Left renal pelvis (tissue), 4 donors: ENCODE results near the gene ICAM2. TPM values are rescaled to one million over a fixed set of nuclear protein-coding genes. Genes with fewer than 3 reads are reported as not detected.
A peak's percentile ranks its signal among the peaks of the same experiment; 100 is the strongest.

Experiments used
- DNase-seq, 4 donors: peaks; one replicate each; pipeline ENCODE4 v3.0.0-alpha.2; 2013; ENCODE audit warnings: low read depth in 4 of 4, low spot score in 3 of 4
- polyA plus RNA-seq, 4 donors: library from polyadenylated mRNA; unstranded; fragments of 120-200 nt; gene quantifications; one replicate each; pipeline ENCODE4 v1.2.1, GENCODE V29; 2013; ENCODE audit not compliant: insufficient read length in 4 of 4

ICAM2 gene
- 10 to 100 TPM; 21.7 to 27.7 (median 26.7) TPM for polyA plus RNA-seq

DNA sequence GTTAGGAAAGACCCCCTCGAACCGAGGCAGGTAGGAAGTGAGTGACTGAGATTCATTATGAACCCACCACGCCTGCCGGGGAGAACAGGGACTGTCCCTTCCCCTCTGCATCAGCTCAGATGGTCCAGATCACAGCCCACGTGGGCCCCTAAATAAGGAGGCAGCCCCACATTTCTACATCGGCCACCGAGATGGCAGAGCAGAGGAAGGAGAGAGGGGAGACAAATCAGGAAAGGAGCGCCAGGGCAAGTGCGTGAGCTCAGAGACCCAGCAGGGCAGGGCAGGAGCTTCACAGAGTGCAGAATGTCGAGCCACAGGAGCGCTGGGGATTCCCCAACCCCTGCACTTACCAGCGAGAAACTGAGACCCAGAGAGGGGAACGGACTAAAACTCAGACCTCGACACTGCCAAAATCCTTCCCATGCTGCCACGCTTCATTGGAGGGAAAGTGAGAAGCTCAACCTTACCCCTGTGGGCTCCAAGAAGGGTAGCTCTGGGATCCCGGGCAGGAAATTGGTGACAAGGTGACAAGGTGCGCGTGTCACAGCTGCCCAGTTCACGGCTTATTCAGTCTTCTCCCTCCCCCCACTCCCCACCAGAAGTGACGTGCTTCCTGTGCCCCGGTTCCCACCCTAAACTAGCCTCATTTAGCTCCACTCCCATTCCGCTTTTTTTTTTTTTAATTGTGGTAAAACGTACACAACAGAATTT is at the start of gene ICAM2:
Gene ICAM2, minus strand, starts transcription at position 578 of the 711 bp plus-strand sequence. CDS start 13,942 bp downstream, outside the sequence.
- no peak for DNase-seq

DNA sequence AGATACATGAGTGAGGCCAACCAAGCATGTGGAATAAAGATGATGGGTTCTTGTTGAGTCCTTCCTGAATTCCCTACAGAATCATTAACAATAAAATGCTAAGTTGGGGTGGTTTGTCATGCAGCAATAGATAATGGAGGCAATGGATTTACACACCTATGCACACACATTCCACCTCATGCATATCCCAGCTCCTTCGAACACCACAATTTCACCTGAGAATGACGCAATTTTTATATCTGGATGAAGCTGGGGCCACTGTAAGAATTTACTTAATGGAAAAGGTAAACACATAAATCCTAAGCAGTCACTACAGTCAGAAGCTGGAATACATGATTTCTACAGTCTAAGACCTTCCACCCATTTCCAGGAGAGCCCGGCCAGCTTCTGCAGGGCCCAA is 49.8 kb upstream of the ICAM2 start:
- no peak for DNase-seq

DNA sequence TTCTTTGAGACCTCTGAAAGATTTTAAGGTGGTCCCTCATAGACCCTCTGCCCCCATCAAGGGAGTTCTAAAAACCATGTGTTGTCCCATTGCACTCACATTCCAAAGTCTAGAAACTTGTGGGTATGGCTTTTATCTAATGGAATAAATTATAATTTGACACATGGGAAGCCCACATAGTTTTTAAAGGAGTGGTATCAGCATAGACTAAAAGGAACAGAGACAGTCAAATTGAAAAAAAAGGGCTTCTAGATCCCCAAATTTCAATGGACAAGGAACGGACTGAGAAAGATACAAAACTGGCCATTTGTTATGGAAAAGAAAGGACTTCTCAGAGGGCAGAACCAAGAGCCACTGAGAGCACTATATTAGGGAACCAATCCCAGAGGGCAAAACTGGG is 48.7 kb upstream of the ICAM2 start:
- no peak for DNase-seq

DNA sequence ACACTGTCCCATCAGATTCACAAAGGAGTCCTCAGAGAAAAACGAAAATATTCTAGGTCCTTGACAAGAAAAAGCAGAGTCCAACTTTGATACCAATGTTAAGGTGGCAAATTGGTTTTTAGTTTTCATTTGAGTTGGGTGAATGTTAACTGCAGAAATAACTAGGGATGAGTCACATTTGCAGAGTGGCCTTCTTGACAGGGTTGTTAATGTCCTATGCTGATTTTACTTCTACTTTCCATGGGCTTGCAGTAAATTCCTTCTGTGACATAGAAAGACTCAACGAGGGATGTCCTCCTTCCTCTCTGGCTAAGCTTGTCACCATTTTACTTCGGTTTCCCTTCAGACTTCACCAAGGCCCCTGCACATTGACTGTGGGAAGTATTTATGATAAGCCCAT is 47.2 kb upstream of the ICAM2 start:
- DNase-seq = no peak

DNA sequence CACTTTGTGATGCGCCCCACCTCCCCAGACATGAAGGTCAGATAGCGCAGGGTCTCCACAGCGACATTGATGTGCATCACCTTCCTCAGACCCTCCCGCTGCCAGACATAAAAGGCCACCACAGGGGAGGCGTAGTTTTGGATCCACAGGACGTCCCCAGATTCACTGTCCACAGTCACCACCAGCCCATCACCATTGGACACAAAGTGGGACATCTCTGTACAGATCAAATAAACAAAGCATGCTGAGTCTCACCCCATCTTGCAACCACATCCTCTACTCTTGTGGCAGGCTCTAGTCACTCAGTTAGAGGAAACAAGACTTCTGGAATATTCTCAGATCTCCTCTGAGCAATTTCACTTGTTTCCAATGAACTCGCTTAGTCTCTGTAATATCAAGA is 46.3 kb upstream of the ICAM2 start:
- no peak for DNase-seq

- no peak for DNase-seq
These were observed 44.7 kb upstream of the ICAM2 start for GRCh38 chr17:64065161-64065560.

GRCh38 chr17:64064331-64064730 is 43.9 kb upstream of the ICAM2 start:
- no peak for DNase-seq

GRCh38 chr17:64063766-64064224 is 43.4 kb upstream of the ICAM2 start:
- DNase-seq = peak in 1 of 4 donors; percentile 55

GRCh38 chr17:64063088-64063487 is 42.7 kb upstream of the ICAM2 start:
- DNase-seq = no peak

DNA sequence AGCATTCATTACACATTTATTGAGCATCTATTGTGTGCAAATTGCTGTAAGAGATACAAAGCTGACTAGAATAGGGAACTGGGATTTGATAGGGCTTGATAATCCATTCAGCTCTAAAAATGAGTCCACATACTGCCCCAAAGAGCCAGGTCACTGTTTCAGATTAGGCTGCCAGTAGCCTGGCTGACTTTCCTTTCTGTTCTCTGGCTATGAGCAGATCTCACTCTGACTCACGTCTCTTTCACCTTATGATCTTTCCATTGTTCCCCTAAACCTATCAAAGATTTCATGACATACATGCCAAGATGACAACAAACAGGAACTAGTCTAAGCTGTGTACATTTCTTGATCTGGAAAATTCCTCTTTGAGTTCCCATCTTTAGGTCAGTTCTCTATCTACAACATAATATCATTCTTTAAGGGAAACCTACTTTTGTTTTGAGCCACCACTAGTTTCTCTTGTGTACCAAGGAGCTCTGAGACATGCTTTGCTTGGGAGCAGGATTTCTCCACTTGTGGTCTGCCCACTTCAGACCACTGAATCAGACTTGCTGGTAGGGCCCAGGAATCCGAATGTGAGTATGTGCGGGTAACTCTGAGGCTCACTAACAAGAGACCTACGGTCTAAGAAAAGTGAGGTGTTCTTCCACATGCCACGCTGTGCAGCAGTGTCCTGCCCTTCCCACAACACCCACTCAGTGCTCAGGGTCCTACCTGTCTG is 40.9 kb upstream of the ICAM2 start:
- no peak for DNase-seq

DNA sequence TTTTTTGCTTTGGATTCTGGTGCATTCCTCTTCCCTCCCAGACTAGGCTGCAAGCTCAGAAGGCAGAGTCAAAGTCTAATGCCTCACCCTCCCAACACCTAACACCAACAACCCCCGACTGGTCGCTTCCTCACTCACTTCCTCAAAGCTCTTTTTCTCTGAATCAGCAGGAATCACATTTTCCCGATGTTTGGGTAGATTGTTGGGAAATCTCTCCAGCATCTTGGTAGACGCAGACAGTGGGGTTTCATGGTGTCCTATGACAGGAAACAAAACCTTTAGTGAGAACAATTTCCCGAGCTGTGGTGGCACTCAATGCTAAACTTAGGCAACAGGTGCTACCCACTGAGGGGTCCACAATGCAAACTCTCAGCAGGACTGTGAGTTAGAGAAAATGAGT is 39.9 kb upstream of the ICAM2 start:
- DNase-seq = no peak

DNA sequence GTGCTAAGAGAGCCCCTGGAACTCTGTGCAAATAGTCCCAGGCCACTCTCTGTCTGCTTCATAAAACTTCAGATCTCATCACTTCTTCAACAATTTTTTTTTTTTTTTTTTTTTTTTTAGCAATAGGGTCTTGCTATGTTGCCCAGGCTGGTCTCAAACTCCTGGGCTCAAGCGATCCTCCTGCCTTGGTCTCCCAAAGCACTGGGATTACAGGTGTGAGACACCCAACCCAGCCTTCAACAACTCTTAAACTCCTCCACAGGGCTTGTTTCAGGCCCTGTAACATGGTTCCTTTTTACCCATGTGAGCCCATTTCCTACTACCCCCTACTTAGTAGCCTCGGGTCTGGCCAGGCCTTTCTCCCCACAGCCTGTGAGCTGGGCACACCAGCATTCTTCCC is 39.3 kb upstream of the ICAM2 start:
- DNase-seq = no peak

DNA sequence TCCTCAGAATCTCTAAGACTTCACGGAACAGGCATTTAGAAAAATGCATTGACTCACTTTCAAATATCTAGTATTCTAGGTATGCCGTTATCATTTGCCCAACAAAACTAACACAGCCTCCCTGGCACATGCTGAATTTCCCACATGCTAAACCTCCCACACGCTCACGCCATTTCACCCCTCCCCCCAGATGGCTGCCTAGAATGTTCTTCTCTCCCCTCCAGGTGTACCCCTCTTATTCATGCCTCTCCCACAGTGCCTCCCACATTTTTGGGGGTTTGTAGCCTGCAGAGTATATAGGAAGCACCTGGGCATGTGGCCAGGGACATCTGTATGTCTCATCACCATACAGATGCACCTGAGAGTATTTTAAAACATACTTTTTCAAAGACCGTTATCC is 38.2 kb upstream of the ICAM2 start:
- DNase-seq = no peak

GRCh38 chr17:64057701-64058263 is 37.3 kb upstream of the ICAM2 start:
- no peak for DNase-seq

- no peak for DNase-seq
These were observed 36.0 kb upstream of the ICAM2 start for GRCh38 chr17:64056269-64057005.

DNA sequence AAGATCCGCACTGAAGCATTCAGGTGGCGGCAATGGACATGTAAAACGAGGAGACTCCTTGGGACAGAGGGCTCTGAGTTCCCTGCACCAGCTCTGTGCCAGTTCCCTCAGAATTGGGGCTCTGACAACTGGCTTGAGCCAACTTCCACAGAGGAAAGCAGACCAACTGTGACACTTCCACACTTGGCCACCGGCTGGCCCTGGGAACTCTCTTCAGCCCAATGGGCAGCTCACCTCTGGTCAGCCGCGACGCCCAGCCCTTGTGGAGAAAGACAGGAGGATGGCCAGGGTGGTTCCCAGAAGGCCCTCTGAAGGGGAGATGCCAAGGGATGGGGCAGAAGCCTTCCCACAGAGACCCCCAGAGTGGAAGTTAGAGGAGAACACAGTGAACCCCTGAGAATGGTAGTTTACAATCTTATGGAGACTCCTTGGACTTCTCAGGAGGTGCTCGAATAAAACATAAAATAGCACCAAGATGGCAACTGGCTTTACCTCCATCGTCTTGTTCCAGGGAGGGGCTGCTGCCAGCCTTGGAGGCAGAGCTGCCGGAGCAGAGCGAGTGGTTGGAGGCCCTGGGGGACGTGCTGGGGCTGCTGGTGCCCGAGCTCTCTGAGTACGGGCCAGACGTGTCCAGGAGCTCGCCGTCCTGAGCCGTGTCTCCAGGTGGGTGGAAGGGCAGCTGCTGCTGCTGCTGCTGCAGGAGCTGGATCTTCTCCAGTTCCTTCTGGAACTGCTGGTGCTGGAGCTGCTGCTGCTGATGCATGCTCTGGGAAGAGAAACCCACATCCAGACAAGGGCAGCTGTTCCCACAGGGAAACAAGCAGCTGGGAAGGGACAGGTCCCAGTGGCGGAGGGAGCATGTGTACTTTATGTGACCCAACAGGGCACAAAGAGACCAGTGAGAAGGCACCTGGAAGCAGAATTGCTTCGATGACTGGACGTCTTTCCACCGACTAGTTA is 35.0 kb upstream of the ICAM2 start:
- DNase-seq = no peak

GRCh38 chr17:64054304-64054703 is 33.9 kb upstream of the ICAM2 start:
- no peak for DNase-seq

GRCh38 chr17:64053101-64053500 is 32.7 kb upstream of the ICAM2 start:
- DNase-seq = no peak

- DNase-seq = no peak
These were observed 30.7 kb upstream of the ICAM2 start for GRCh38 chr17:64051153-64051552.

DNA sequence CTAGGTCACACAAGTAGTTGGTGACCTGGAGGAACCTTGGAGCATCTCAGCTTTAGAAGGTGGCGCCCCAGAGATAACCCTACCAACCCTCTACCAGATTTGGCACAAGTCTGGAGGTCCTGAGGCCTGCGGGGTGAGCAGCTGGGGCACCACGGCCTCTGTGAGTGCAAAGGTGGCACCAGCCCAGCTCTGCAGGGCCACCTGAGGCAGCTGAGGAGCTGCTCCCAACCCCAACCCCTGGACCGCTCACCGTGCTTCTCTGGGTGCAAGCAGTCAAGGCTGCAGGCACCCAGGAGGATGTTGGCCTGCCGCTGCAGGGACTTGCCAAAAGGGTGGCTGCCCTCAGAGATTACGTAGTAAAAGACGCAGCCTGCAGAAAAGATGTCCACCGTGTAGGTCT is 28.4 kb upstream of the ICAM2 start:
- DNase-seq = no peak
